ENCODE data around the gene CCM2L.

Gene CCM2L

GRCh38 chr20:32056708-32057483, 46.7 kb downstream of the CCM2L start:
- no peak for DNase-seq (ENCODE audit: low read depth in 2 of 2)

- no peak for DNase-seq (ENCODE audit: low read depth in 2 of 2)
Measured at GRCh38 chr20:32057656-32058184, 47.5 kb downstream of the CCM2L start.

GRCh38 chr20:32059189-32059588, 49.0 kb downstream of the CCM2L start:
- no peak for DNase-seq (ENCODE audit: low read depth in 2 of 2)

GRCh38 chr20:32062776-32063170, 52.5 kb downstream of the CCM2L start:
- no peak for DNase-seq (ENCODE audit: low read depth in 2 of 2)

- DNase-seq (ENCODE audit: low read depth in 2 of 2) = no peak
Measured at GRCh38 chr20:32063695-32064094, 53.5 kb downstream of the CCM2L start.

- DNase-seq (ENCODE audit: low read depth in 2 of 2) = no peak
Measured at GRCh38 chr20:32064667-32065066, 54.4 kb downstream of the CCM2L start.

GRCh38 chr20:32067234-32067821, 57.1 kb downstream of the CCM2L start:
- DNase-seq (ENCODE audit: low read depth in 2 of 2) = no peak

- DNase-seq (ENCODE audit: low read depth in 2 of 2) = no peak
Measured at GRCh38 chr20:32068174-32068573, 57.9 kb downstream of the CCM2L start.

GRCh38 chr20:32069711-32070110, 59.5 kb downstream of the CCM2L start:
- DNase-seq (ENCODE audit: low read depth in 2 of 2) = no peak

GRCh38 chr20:32070282-32070681, 60.0 kb downstream of the CCM2L start:
- DNase-seq (ENCODE audit: low read depth in 2 of 2) = no peak

GRCh38 chr20:32070690-32071213, 60.5 kb downstream of the CCM2L start:
- DNase-seq (ENCODE audit: low read depth in 2 of 2) = no peak

- no peak for DNase-seq (ENCODE audit: low read depth in 2 of 2)
Measured at GRCh38 chr20:32071395-32072167, 61.3 kb downstream of the CCM2L start.

GRCh38 chr20:32072168-32072750, 62.0 kb downstream of the CCM2L start:
- no peak for DNase-seq (ENCODE audit: low read depth in 2 of 2)

- no peak for DNase-seq (ENCODE audit: low read depth in 2 of 2)
Measured at GRCh38 chr20:32075534-32075933, 65.3 kb downstream of the CCM2L start.

- no peak for DNase-seq (ENCODE audit: low read depth in 2 of 2)
Measured at GRCh38 chr20:32077190-32077589, 67.0 kb downstream of the CCM2L start.

- DNase-seq (ENCODE audit: low read depth in 2 of 2) = no peak
Measured at GRCh38 chr20:32078322-32078721, 68.1 kb downstream of the CCM2L start.

- DNase-seq (ENCODE audit: low read depth in 2 of 2) = no peak
Measured at GRCh38 chr20:32078791-32079190, 68.6 kb downstream of the CCM2L start.

- no peak for DNase-seq (ENCODE audit: low read depth in 2 of 2)
Measured at GRCh38 chr20:32079655-32080109, 69.4 kb downstream of the CCM2L start.

- no peak for DNase-seq (ENCODE audit: low read depth in 2 of 2)
Measured at GRCh38 chr20:32080783-32081182, 70.5 kb downstream of the CCM2L start.
